Duodenal mucosa (tissue), 2 donors: Measurements from ENCODE around the gene ASMTL.

Source experiments
- H3K27ac ChIP-seq: one replicate; pipeline ENCODE4 v1.7.0; 2013; ENCODE audit warnings: low read depth, low read length
- H3K27me3 ChIP-seq, 2 donors: one replicate each; pipeline ENCODE4 v1.7.0; 2013; ENCODE audit warnings: low read length in 2 of 2, control low read depth in 1 of 2; ENCODE audit not compliant: insufficient read depth in 2 of 2, control insufficient read depth in 1 of 2
- H3K36me3 ChIP-seq, 2 donors: one replicate each; pipeline ENCODE4 v1.7.0; 2013; ENCODE audit warnings: low read length in 2 of 2, control low read depth in 1 of 2; ENCODE audit not compliant: insufficient read depth in 2 of 2, control insufficient read depth in 1 of 2
- H3K4me1 ChIP-seq, 2 donors: one replicate each; pipeline ENCODE4 v1.7.0; 2013; ENCODE audit warnings: low read length in 2 of 2, control low read depth in 1 of 2; ENCODE audit not compliant: insufficient read depth in 2 of 2, control insufficient read depth in 1 of 2
- H3K4me3 ChIP-seq, 2 donors: one replicate each; pipeline ENCODE4 v1.7.0; 2013; ENCODE audit warnings: low read length in 2 of 2, low read depth in 1 of 2
- H3K9ac ChIP-seq, 2 donors: one replicate each; pipeline ENCODE4 v1.7.0; 2013; ENCODE audit warnings: low read length in 2 of 2, low read depth in 1 of 2
- H3K9me3 ChIP-seq, 2 donors: one replicate each; pipeline ENCODE4 v1.7.0; 2013; ENCODE audit warnings: low read length in 2 of 2, control low read depth in 1 of 2; ENCODE audit not compliant: control insufficient read depth in 1 of 2

The ASMTL gene

DNA sequence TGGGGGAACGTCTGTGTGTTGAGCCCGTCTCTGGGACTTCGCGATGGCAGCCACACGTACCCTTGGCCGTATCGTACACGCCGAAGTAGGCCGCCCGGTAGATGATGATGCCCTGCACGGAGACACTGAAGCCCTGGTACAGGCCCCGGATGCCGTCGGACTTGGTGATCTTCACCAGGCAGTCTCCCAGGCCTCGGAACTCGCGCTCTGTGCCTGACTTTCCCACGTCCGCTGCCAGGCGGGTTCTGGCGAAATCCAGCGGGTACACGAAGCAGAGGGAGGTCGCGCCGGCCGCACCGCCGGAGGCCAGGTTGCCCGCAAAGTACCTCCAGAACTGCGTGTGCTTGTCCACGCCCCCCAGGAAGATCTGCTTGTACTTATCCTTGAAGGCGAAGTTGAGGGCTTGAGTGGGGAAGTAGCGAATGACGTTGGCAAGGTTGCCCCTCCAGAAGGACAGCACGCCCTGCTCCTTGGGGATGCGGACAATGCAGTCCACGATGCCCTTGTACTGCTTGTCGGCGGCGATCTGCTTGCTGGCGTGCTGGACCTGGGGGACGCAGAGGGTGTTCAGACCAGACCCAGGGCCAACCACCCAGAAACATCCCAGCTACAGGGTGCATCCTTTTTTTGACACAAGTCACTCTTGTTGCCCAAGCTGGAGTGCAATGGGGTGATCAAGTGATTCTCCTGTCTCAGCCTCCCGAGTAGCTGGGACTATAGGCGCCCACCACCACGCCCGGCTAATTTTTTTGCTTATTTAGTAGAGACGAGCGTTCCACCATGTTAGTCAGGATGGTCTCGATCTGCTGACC, 63.3 kb downstream of the ASMTL start:
- Histone ChIP-seq H3K4me1 (peaks cover 11 to 38% of the 10 kb centered on the region in 2 donors), H3K9me3 (no peaks in the 10 kb centered on the region), H3K36me3 (peaks cover 43 to 63% of the 10 kb centered on the region in 2 donors), H3K27ac (no peak overlapping the region), H3K27me3 (no peaks in the 10 kb centered on the region), H3K9ac (peak overlapping the region in 1 of 2 donors; percentile 32), H3K4me3 (peak overlapping the region in 1 of 2 donors; percentile 32)

- no peaks in the 10 kb centered on the region for H3K9me3 ChIP-seq
- H3K36me3 ChIP-seq: peaks cover 43 to 67% of the 10 kb centered on the region in 2 donors
- H3K9ac ChIP-seq: no peak overlapping the region
- peaks cover 11 to 38% of the 10 kb centered on the region in 2 donors for H3K4me1 ChIP-seq
- no peaks in the 10 kb centered on the region for H3K27me3 ChIP-seq
- no peak overlapping the region for H3K27ac ChIP-seq
- H3K4me3 ChIP-seq: peak overlapping the region in 1 of 2 donors; percentile 32
Observed at GRCh38 chrX:1388651-1389050, 64.1 kb downstream of the ASMTL start.

- Histone ChIP-seq H3K4me1 (peaks cover 14 to 32% of the 10 kb centered on the region in 2 donors), H3K27me3 (no peaks in the 10 kb centered on the region), H3K36me3 (peaks cover 43 to 70% of the 10 kb centered on the region in 2 donors), H3K9ac (no peak overlapping the region), H3K4me3 (no peak overlapping the region), H3K9me3 (no peaks in the 10 kb centered on the region), H3K27ac (no peak overlapping the region)
Observed at GRCh38 chrX:1387141-1387776, 65.5 kb downstream of the ASMTL start.

DNA sequence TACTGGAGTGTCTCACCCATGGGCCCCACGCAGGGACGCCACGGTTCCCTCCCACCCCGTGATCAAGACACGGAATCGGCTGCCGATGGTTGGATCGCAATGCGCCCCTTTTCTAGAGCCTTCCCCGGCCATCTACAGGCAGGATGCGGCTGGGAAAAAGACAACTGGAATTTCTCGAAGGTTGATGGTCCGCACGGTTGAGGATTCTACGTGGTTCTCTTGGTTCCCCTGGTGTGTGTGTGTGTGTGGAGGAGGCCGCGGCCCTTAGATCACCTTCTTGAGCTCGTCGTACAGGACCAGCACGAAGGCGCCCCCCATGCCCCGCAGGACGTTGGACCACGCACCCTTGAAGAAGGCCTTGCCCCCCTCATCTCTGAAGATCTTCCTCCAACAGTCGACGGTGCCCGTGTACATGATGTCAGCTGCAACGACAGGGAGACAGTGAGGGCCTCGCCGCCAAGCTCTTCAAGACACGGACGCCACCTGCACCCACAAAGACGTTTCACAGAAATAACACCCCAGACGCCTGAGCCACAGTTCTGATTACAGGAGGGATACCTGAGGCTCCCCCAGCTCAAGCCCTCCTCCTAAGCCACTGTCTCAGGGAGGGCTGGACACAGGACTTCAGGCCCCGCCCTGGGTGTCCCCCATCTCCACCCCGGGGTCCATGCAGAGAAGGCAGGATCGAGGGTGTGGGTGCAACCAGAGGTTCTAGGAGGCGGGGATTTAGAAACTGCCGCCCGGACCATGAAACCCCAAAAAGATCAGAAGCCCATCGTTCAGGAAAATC, 66.2 kb downstream of the ASMTL start:
- Histone ChIP-seq H3K27me3 (no peaks in the 10 kb centered on the region), H3K9ac (no peak overlapping the region), H3K4me3 (no peak overlapping the region), H3K9me3 (no peaks in the 10 kb centered on the region), H3K27ac (no peak overlapping the region), H3K36me3 (peaks cover 43 to 70% of the 10 kb centered on the region in 2 donors), H3K4me1 (peaks cover 16 to 32% of the 10 kb centered on the region in 2 donors)

GRCh38 chrX:1385253-1386223, 67.2 kb downstream of the ASMTL start:
- Histone ChIP-seq H3K36me3 (peaks cover 43 to 68% of the 10 kb centered on the region in 2 donors), H3K9me3 (no peaks in the 10 kb centered on the region), H3K27me3 (no peaks in the 10 kb centered on the region), H3K9ac (no peak overlapping the region), H3K4me1 (peaks cover 12 to 28% of the 10 kb centered on the region in 2 donors), H3K27ac (no peak overlapping the region), H3K4me3 (no peak overlapping the region)

DNA sequence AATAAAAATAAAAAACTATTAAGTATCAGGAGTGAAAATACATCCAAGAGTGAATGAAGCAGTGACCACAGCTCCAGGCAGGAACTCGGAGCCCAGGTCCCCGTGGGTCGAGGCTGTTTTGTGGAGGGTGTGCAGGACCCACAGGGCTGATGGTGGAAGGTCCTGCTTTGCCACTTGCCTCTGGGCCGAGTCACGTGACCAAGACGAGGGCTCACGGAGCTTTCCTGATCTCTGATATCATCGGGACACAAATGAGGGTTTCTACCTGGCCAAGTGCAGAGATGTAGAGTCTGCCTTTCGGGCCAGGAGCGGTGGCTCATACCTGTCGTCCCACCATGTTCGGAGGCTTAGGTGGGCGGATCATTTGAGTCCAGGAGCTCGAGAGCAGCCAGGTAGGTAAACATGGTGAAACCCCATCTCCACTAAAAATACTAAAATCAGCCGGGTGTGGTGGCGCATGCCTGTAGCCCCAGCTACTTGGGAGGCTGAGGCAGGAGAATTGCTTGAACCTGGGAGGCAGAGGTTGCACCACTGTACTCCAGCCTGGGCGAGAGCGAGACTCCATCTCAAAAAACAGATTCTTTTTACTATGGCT, 68.0 kb downstream of the ASMTL start:
- Histone ChIP-seq H3K9me3 (no peaks in the 10 kb centered on the region), H3K9ac (no peak overlapping the region), H3K27ac (no peak overlapping the region), H3K36me3 (peaks cover 40 to 60% of the 10 kb centered on the region in 2 donors), H3K4me3 (no peak overlapping the region), H3K4me1 (peaks cover 7 to 20% of the 10 kb centered on the region in 2 donors), H3K27me3 (no peaks in the 10 kb centered on the region)

DNA sequence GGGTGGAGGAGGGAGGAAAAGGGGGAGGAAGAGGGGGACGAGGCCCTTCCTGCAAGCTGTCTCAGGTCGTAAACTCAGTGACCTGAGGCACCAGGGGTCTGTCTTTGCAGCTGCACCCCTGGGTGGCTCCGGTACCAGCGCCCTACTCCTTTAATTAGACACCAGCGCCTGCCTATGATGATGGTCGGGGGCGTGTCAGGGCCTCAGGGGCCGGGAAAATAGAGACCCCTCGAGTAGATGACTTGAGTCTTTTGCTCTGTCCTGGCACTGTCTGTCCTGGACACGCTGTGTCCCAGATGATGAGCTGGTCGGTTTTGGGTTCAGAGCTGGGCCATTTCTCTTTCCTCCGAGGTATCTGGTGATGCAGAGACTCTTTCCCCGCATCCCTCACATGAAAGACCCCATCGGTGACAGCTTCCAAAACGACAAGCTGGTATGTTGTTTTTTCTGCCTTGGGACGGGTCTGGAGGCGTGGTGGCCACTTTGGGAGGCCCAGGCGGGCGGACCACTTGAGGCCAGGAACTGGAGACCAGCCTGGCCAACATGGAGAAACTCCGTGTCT, 72.0 kb downstream of the ASMTL start:
- Histone ChIP-seq H3K27me3 (no peaks in the 10 kb centered on the region), H3K4me1 (peaks cover 3 to 5% of the 10 kb centered on the region in 2 donors), H3K4me3 (no peak overlapping the region), H3K27ac (no peak overlapping the region), H3K36me3 (peaks cover 4 to 20% of the 10 kb centered on the region in 2 donors), H3K9me3 (no peaks in the 10 kb centered on the region), H3K9ac (no peak overlapping the region)

DNA sequence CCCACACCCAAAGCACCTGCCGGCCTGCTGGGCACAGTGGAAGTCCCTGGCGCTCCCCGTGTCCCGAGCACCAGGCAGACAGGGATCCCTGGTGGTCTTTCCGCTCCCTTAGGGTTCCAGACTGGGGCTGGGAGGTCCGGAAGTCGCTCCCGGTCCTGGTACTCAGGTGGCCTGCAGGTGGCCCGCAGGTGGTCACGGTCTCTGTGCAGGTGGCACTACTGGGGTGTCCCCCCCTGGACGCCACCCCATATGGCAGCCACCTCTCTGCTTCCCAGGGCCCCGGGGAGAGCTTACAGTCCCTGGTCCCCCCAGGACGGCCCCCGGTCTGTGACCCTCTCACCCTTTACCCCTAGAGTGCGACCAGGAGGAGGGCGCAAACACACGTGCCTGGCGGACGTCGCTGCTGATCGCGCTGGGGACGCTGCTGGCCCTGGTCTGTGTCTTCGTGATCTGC, 74.4 kb downstream of the ASMTL start:
- Histone ChIP-seq H3K4me1 (peaks cover 3 to 5% of the 10 kb centered on the region in 2 donors), H3K9ac (no peak overlapping the region), H3K4me3 (no peak overlapping the region), H3K27me3 (no peaks in the 10 kb centered on the region), H3K9me3 (no peaks in the 10 kb centered on the region), H3K36me3 (no peaks in the 10 kb centered on the region), H3K27ac (no peak overlapping the region)

DNA sequence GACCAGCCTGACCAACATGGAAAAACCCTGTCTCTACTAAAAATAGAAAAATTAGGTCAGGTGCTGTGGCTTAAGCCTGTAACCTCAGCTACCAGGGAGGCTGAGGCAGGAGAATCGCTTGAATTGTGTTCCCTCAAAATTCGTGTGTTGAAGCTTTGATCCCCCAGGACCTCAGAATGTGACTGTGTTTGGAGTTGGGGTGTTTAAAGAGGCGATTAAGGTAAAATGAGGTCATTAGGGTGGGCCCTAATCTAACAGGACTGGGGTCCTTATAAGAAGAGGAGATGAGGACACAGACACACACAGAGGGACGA, 84.4 kb downstream of the ASMTL start:
- H3K27ac ChIP-seq: no peak overlapping the region
- H3K9ac ChIP-seq: no peak overlapping the region
- no peaks in the 10 kb centered on the region for H3K36me3 ChIP-seq
- H3K9me3 ChIP-seq: no peaks in the 10 kb centered on the region
- H3K4me3 ChIP-seq: no peak overlapping the region
- H3K4me1 ChIP-seq: no peaks in the 10 kb centered on the region
- H3K27me3 ChIP-seq: no peaks in the 10 kb centered on the region
